GM21515 (cell line): ENCODE measurements around the gene HMX1.

Source experiments
- ATAC-seq: cut with Tn5 transposase; IDR thresholded peaks from one replicate; pipeline ENCODE4 v1.9.1; 2021; ENCODE audit not compliant: unreplicated experiment

The HMX1 gene

GRCh38 chr4:8871417-8872401 lies at the start of gene HMX1:
TSS of gene HMX1 (minus strand) at chr4:8871839. CDS start at chr4:8871614, 225 bp downstream.
- ATAC-seq: no peak

- no peak for ATAC-seq
Observed at GRCh38 chr4:8920969-8921368, 49.3 kb upstream of the HMX1 start.

GRCh38 chr4:8920289-8920965 lies 48.8 kb upstream of the HMX1 start:
- no peak for ATAC-seq

- ATAC-seq: no peak
Observed at GRCh38 chr4:8919651-8920288, 48.1 kb upstream of the HMX1 start.

GRCh38 chr4:8917868-8918783 lies 46.5 kb upstream of the HMX1 start:
- no peak for ATAC-seq

- ATAC-seq: no peak
Observed at GRCh38 chr4:8917321-8917811, 45.7 kb upstream of the HMX1 start.

- ATAC-seq: no peak
Observed at GRCh38 chr4:8916906-8917305, 45.3 kb upstream of the HMX1 start.

- no peak for ATAC-seq
Observed at GRCh38 chr4:8916351-8916885, 44.8 kb upstream of the HMX1 start.

- no peak for ATAC-seq
Observed at GRCh38 chr4:8915201-8916200, 43.9 kb upstream of the HMX1 start.

GRCh38 chr4:8914461-8915171 lies 43.0 kb upstream of the HMX1 start:
- ATAC-seq: no peak

- no peak for ATAC-seq
Observed at GRCh38 chr4:8913858-8914460, 42.3 kb upstream of the HMX1 start.

- ATAC-seq: no peak
Observed at GRCh38 chr4:8913121-8913857, 41.6 kb upstream of the HMX1 start.

- no peak for ATAC-seq
Observed at GRCh38 chr4:8912506-8912905, 40.9 kb upstream of the HMX1 start.

GRCh38 chr4:8912089-8912455 lies 40.4 kb upstream of the HMX1 start:
- no peak for ATAC-seq

- ATAC-seq: no peak
Observed at GRCh38 chr4:8911316-8912088, 39.9 kb upstream of the HMX1 start.

GRCh38 chr4:8910822-8911315 lies 39.2 kb upstream of the HMX1 start:
- ATAC-seq: no peak
